GM21390 (cell line): ENCODE results near the gene BCAP31.
"Not testable (repeated sequence)": the region's sequence is repeated elsewhere in the genome, so short reads cannot be mapped to it uniquely, and the experiment has no call there.

ENCODE experiments used
- ATAC-seq: cut with Tn5 transposase; IDR thresholded peaks from one replicate; pipeline ENCODE4 v1.9.1; 2021; ENCODE audit not compliant: unreplicated experiment

Gene BCAP31

GRCh38 chrX:153736071-153736820 is 12.1 kb upstream of the BCAP31 start:
- ATAC-seq = no peak

DNA sequence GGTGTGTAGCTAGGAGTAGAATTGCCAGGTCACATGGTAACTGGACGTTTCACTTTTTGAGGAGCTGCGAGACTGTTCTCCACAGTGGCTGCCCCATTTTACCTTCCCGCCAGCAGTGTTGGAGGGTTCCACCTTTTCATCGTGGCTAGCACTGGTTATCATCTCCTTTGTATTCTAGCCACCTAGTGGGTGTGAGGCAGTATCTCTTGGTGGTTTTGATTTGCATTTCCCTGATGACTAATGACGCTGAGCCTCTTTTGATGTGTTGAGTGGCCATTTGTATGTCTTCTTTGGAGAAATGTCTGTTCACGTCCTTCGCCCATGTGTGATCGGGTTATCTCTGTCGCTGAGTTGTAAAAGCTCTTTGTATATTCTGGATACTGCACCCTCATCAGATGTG is 11.1 kb upstream of the BCAP31 start:
- ATAC-seq = no peak

GRCh38 chrX:153734871-153735270 is 10.7 kb upstream of the BCAP31 start:
- ATAC-seq = no peak

DNA sequence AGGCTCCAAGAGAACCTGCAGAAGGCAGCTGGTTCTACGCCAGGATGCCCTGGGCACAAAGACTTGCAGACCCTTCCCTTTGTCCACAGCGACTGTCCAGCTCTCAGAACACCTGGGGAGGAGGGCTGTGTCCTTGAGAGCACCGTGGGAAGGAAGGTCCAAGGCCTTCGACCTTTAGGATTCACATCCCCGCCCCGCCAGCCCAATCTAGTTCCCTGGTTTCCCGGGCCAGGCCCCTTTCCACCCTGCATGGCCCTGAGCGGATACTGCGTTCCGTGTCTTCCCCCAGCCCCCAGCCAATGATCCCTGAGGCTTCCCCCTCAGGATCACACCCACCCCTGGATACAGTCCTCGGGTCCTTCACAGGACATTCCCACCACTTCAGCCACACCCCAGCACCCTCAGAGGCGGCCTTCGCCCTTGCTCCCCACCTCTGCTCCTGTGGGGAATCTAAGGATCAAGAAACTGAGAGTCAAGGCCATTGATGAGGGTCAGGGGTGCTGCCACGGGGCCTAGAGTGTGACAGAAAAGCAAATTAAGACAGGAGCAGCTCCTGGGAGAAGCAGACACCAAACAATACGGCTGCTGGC is 9.6 kb upstream of the BCAP31 start:
- ATAC-seq = no peak

DNA sequence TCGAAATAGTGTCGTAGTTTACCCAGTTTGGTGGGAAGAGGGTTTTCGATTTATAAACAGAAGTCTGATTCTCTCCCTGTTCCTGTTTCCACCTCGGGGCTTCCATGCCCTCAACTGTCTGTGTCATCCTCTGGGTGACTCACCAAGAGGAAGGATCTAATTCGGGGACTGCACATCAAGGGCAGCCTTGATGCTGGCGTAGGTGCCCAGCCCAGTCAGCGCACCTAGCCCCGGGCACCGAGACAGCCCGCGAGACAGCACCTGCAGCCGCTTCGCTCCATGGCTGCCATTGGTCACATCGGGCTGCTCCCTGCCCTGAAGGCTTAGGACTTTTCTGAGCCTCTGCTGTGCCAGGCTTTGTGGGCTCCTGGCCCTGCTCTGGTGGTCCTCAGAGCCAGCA is 8.2 kb upstream of the BCAP31 start:
- no peak for ATAC-seq

DNA sequence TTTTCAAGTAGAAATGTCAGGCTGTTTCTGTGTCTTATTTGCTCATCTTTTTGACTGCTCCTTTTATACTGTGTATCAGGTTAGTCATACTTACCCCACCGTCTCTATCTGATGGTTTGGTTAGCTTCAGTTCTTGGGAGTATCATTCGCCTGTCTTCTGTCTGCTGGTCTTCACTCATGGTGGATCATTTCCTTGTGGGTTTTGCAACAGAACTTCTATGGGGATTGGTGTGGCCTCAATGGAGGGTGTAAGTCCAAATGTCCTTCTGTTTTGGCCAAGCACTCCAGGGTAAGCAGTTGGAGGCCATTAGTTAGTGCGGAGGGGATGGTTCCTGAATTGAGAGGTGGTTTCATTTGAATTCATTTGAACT is 7.6 kb upstream of the BCAP31 start:
- no peak for ATAC-seq

GRCh38 chrX:153731117-153731844 is 7.1 kb upstream of the BCAP31 start:
- no peak for ATAC-seq

DNA sequence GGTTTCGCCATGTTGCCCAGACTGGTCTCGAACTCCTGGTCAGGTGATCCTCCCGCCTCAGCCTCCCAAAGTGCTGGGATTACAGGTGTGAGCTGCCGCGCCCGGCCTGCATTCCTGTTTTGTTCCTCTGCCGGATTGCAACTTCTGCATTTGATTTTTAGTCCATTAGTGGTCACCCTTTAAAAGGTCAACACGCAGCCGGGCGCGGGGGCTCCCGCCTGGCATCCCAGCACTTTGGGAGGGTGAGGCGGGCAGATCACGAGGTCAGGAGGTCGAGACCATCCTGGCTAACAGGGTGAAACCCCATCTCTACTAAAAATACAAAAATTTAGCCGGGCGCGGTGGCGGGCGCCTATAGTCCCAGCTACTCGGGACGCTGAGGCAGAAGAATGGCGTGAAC is 5.9 kb upstream of the BCAP31 start:
- not testable (repeated sequence) for ATAC-seq

DNA sequence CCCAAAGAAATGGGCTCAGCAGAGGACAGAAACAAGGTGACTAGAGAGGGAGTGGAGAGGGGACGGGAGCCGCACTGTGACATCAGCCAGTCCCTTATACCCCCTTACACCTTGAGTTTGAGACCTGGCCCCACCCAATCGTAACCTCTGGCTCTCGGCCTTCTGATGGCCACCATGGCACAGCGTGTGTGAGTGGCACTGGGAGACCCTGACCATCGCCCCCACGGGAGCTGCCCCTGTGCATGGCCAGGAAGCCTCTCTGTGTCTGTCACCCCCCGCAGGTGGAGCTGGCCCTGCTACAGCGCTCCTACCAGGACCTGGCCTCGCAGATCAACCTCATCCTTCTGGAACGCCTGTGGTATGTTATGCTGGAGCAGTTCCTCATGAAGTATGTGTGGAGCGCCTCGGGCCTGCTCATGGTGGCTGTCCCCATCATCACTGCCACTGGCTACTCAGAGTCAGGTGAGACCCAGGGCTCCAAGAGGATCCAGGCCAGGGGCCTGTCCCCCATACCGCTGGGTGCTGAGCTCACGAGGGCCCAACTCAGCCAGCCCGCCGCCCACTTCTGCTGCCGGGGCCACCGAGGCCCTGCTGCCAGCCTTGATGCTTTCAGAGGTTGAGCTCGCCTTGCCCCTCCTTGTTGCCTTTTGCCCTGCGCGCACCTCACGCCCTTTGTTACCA is 4.9 kb upstream of the BCAP31 start:
- ATAC-seq = no peak

- no peak for ATAC-seq
These were observed 3.9 kb upstream of the BCAP31 start for GRCh38 chrX:153728095-153728494.

DNA sequence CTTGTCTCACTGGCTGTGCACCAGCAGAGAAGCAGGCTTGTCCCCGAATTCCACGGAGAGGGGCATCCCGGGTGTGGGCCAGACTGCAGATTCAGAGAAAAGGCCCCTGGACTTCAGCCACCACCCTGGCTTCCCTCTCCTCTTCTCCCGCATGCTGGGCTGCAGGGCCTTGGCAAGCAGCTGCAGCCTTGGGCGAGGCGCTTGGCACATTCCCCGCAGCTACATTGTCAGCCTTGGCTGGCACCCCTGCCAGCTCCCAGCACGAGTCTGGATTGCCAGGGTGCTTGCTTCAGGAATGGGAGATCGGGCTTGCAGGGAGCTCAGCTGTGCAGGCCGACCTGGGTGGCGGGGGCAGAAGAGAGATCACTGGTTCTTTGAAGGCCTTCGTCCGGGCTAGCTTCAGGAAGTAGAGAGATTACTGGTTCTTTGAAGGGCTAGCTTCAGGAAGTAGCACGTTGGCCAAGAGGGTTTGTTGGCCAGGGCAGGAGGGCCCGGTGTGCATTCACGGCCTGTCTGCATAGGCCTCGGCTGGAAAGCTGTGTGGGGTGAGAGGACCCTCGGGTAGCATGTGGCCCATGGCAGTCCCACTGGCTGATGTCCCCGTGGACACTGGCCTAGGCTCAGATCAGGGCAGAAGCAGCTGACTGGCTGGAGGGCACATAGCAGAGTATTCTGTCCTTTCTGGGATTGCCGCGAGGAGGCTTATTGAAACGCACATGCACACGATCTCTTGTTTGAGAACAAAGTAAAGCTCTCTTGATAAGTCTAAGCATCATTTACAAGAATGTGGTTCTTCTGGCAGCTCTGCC is 3.1 kb upstream of the BCAP31 start:
- no peak for ATAC-seq

- ATAC-seq = peak; percentile 42
These were observed 2.3 kb upstream of the BCAP31 start for GRCh38 chrX:153726286-153727122.

DNA sequence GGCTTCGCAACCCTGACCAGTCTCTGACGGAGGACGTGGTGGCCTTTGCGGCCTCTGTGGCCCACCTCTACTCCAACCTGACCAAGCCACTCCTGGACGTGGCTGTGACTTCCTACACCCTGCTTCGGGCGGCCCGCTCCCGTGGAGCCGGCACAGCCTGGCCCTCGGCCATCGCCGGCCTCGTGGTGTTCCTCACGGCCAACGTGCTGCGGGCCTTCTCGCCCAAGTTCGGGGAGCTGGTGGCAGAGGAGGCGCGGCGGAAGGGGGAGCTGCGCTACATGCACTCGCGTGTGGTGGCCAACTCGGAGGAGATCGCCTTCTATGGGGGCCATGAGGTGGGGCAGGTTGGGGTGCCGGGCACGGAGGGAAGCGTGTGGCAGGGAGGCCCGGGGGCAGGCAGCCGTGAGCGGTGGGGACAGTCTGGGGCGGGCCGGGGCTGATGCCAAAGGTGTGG is 1.7 kb upstream of the BCAP31 start:
- ATAC-seq = no peak

DNA sequence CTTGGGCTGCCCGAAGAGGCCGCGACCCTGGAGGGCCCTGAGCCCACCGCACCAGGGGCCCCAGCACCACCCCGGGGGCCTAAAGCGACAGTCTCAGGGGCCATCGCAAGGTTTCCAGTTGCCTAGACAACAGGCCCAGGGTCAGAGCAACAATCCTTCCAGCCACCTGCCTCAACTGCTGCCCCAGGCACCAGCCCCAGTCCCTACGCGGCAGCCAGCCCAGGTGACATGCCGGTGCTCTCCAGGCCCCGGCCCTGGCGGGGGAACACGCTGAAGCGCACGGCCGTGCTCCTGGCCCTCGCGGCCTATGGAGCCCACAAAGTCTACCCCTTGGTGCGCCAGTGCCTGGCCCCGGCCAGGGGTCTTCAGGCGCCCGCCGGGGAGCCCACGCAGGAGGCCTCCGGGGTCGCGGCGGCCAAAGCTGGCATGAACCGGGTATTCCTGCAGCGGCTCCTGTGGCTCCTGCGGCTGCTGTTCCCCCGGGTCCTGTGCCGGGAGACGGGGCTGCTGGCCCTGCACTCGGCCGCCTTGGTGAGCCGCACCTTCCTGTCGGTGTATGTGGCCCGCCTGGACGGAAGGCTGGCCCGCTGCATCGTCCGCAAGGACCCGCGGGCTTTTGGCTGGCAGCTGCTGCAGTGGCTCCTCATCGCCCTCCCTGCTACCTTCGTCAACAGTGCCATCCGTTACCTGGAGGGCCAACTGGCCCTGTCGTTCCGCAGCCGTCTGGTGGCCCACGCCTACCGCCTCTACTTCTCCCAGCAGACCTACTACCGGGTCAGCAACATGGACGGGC is 1.0 kb upstream of the BCAP31 start:
- peak; percentile 4 for ATAC-seq

GRCh38 chrX:153723351-153724251 is 586 bp downstream of the BCAP31 start:
- peak; percentile 37 for ATAC-seq

DNA sequence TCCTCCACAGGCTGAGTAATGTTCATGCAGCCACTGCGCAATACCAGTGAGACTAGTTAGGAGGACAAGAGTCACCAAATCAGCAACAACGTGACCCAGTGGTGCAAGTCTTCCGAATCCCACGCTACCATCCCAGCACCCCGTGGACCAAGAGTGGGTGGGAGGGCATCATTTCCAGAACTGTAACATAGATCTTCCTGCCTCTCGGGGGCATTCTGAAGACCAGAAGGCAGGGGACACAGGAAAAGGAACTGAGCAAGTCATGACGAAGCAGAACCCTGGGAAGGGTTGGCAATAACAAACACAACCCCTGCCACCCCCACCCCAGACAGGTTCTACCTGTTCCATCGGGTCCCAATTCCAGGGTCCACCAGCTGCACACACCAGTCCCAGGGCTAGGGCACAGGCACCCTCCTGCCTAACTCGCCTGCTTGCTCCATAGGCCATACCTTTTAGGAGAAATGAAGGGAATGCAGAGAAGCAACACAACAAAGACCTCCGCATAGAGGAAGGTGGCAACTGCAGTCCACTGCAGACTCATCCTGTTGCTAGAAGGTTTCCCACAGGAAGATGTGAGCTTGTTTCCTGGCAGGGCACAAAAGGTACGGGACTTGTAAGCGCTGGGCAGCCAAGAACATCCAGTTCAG is 1.4 kb downstream of the BCAP31 start:
- no peak for ATAC-seq

DNA sequence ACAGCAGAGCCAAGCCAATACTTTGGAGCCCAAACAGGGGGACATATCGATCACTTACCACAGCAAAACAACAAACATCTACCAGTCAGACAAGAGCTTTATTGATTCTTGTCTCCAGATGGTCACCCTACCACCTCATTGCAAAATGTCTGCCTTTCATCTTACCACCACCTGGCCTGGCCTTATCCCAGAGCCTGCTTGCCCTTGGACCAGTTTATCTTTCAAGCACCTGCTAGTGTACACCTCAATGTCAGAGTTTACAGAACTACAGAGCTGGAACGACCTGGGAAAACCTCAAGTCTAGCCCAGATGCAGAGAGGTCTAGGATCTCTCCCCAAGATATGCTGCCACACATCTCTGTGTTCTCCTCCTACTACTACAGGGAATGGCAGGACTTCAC is 4.5 kb downstream of the BCAP31 start:
- ATAC-seq = no peak

DNA sequence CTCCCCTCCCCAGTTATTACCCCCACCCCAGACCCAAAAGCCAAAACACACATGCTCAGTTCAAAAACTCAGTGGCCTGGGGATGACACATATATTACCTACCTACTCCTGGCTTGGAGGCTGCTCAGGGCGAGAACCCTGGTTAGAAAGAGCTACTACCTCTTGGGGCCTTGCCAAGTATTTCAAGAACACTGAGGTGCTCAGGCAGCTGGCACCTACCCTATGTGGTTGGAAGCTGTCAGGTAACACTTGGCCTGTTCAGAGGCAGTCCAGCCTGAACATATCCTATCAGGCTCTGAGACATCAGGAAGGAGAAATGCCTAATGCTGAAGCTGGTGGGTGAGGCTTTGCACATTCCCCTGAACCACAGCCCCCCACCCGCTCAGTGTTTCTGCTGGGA is 4.9 kb downstream of the BCAP31 start:
- ATAC-seq = no peak
